CD8-positive, alpha-beta memory T cell (primary cell): ENCODE data around the gene CFAP74. TPM values are rescaled to one million over a fixed set of nuclear protein-coding genes. Genes with fewer than 3 reads are reported as not detected.
A peak's percentile ranks its signal among the peaks of the same experiment; 100 is the strongest.
"Not testable (repeated sequence)": the region's sequence is repeated elsewhere in the genome, so short reads cannot be mapped to it uniquely, and the experiment has no call there.

Experiments used
- CTCF ChIA-PET: fragments of 350-600 bp; sonication (Branson Sonifier 250); formaldehyde crosslinking; loops from one replicate; lab custom pipeline; 2021; ENCODE audit warnings: antibody characterized with exemption; lab: Charles Lee
- POLR2A ChIA-PET: fragments of 350-600 bp; sonication (Branson Sonifier 250); formaldehyde crosslinking; loops from one replicate; lab custom pipeline; 2021; ENCODE audit warnings: antibody characterized with exemption; lab: Charles Lee
- DNase-seq, 5 donors: peaks; one replicate each; pipeline versions ENCODE4 v3.0.0 to v3.0.0-alpha.2; 2020 to 2022; ENCODE audit warnings: mixed read lengths in 1 of 5
- H3K27ac ChIP-seq: one replicate; pipeline ENCODE4 v1.7.0; 2013; ENCODE audit warnings: low read depth, mild to moderate bottlenecking, low read length, moderate library complexity
- H3K27me3 ChIP-seq: 2 replicates; pipeline ENCODE4 v1.7.0; 2013; ENCODE audit warnings: low read length, mild to moderate bottlenecking; ENCODE audit not compliant: insufficient read depth, poor library complexity, severe bottlenecking
- H3K36me3 ChIP-seq: 2 replicates; pipeline ENCODE4 v1.7.0; 2013; ENCODE audit warnings: mild to moderate bottlenecking, low read length, moderate library complexity; ENCODE audit not compliant: insufficient read depth
- H3K4me1 ChIP-seq: 2 replicates; pipeline ENCODE4 v1.7.0; 2013; ENCODE audit warnings: mild to moderate bottlenecking, low read length, moderate library complexity; ENCODE audit not compliant: insufficient read depth
- H3K4me3 ChIP-seq: 2 replicates; pipeline ENCODE4 v1.7.0; 2013; ENCODE audit warnings: mild to moderate bottlenecking, low read length
- H3K9me3 ChIP-seq: 2 replicates; pipeline ENCODE4 v1.7.0; 2013; ENCODE audit warnings: mild to moderate bottlenecking, low read length
- H3K27ac Mint-ChIP-seq, 8 donors: one replicate each; pipeline ENCODE4 v1.8.0; 2020 to 2021; ENCODE audit warnings: mixed read lengths in 8 of 8, mild to moderate bottlenecking in 6 of 8, inconsistent platforms in 3 of 8, moderate library complexity in 3 of 8
- H3K27me3 Mint-ChIP-seq, 2 donors: one replicate each; pipeline ENCODE4 v1.8.0; 2020 to 2021; ENCODE audit warnings: mixed read lengths in 2 of 2, mild to moderate bottlenecking in 1 of 2, moderate library complexity in 1 of 2
- H3K36me3 Mint-ChIP-seq, 3 donors: one replicate each; pipeline ENCODE4 v1.8.0; 2020 to 2021; ENCODE audit warnings: mixed read lengths in 3 of 3, inconsistent platforms in 1 of 3, mild to moderate bottlenecking in 1 of 3
- H3K4me1 Mint-ChIP-seq, 3 donors: one replicate each; pipeline ENCODE4 v1.8.0; 2020 to 2021; ENCODE audit warnings: mixed read lengths in 3 of 3, inconsistent platforms in 1 of 3, mild to moderate bottlenecking in 1 of 3
- H3K4me3 Mint-ChIP-seq, 7 donors: one replicate each; pipeline ENCODE4 v1.8.0; 2020 to 2021; ENCODE audit warnings: mixed read lengths in 7 of 7, mild to moderate bottlenecking in 6 of 7, moderate library complexity in 4 of 7, inconsistent platforms in 2 of 7
- H3K9me3 Mint-ChIP-seq, 5 donors: one replicate each; pipeline ENCODE4 v1.8.0; 2020 to 2022; ENCODE audit warnings: mixed read lengths in 5 of 5, mild to moderate bottlenecking in 3 of 5, moderate library complexity in 2 of 5, inconsistent platforms in 1 of 5
- polyA plus RNA-seq: library from polyadenylated mRNA; unstranded; fragments of 300-500 nt; fragmentation: Illumina TruSeq; gene quantifications from one replicate; pipeline ENCODE4 v1.2.3, GENCODE V29; 2021
- total RNA-seq, 2 experiments: library from RNA; stranded (reverse); gene quantifications; one replicate each; pipeline ENCODE4 v1.2.3, GENCODE V29; 2021

CFAP74 gene
- total and polyA plus RNA-seq, 3 experiments from 2014 or later, result not detected

GRCh38 chr1:1982379-1983232 lies 21.0 kb downstream of the CFAP74 start:
- POLR2A ChIA-PET, result no interaction called here
- Mint-ChIP-seq H3K9me3 (no peaks in the 10 kb centered on the region), H3K4me3 (no peak overlapping the region), H3K27ac (no peak overlapping the region), H3K27me3 (no peaks in the 10 kb centered on the region), H3K36me3 (no peaks in the 10 kb centered on the region), H3K4me1 (no peaks in the 10 kb centered on the region)
- CTCF ChIA-PET, result no interaction called here
- Histone ChIP-seq H3K27ac (no peak overlapping the region), H3K4me1 (no peaks in the 10 kb centered on the region), H3K36me3 (no peaks in the 10 kb centered on the region), H3K9me3 (no peaks in the 10 kb centered on the region), H3K27me3 (no peaks in the 10 kb centered on the region), H3K4me3 (no peak overlapping the region)
- DNase-seq, result no peak

DNA sequence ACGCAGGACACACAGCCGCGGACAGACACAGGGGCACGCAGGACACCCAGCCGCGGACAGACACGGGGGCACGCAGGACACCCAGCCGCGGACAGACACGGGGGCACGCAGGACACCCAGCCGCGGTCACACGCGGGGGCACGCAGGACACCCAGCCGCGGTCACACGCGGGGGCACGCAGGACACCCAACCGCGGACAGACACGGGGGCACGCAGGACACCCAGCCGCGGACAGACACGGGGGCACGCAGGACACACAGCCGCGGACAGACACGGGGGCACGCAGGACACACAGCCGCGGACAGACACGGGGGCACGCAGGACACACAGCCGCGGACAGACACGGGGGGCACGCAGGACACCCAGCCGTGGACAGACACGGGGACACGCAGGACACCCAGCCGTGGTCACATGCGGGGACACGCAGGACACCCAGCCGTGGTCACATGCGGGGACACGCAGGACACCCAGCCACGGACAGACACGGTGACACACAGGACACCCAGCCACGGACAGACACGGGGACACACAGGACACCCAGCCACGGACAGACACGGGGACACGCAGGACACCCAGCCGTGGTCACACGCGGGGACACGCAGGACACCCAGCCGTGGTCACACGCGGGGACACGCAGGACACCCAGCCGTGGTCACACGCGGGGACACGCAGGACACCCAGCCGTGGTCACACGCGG lies 21.8 kb downstream of the CFAP74 start:
- H3K27me3 Mint-ChIP-seq, H3K36me3 Mint-ChIP-seq, H3K27ac Mint-ChIP-seq, H3K36me3 ChIP-seq, H3K27ac ChIP-seq, H3K4me1 ChIP-seq, H3K27me3 ChIP-seq, DNase-seq, H3K4me3 ChIP-seq, H3K4me1 Mint-ChIP-seq, CTCF ChIA-PET, H3K9me3 ChIP-seq, H3K9me3 Mint-ChIP-seq, POLR2A ChIA-PET, H3K4me3 Mint-ChIP-seq: not testable (repeated sequence)

DNA sequence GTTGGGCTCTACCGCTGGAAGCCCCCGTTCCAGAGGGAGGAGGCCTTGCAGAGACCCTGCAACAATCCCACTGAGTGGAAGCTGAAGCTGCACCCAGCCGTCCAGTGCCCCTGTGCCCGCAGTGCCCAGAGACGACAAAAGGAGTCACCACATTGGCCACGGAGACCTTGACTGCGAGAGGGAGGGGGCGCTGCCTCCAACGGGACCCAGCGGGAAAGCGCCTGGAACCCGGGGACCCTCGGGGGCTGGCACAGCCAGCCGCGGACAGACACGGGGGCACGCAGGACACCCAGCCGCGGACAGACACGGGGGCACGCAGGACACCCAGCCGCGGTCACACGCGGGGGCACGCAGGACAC lies 22.5 kb downstream of the CFAP74 start:
- Histone ChIP-seq H3K9me3 (no peaks in the 10 kb centered on the region), H3K36me3 (no peaks in the 10 kb centered on the region), H3K4me1 (no peaks in the 10 kb centered on the region), H3K4me3 (no peak overlapping the region), H3K27ac (no peak overlapping the region), H3K27me3 (no peaks in the 10 kb centered on the region)
- no peaks in the 10 kb centered on the region for H3K27me3 Mint-ChIP-seq
- no peak overlapping the region for H3K4me3 Mint-ChIP-seq
- no peaks in the 10 kb centered on the region for H3K36me3 Mint-ChIP-seq
- H3K9me3 Mint-ChIP-seq, result no peaks in the 10 kb centered on the region
- CTCF ChIA-PET, result no interaction called here
- POLR2A ChIA-PET, result no interaction called here
- H3K4me1 Mint-ChIP-seq, result no peaks in the 10 kb centered on the region
- no peak for DNase-seq
- no peak overlapping the region for H3K27ac Mint-ChIP-seq

DNA sequence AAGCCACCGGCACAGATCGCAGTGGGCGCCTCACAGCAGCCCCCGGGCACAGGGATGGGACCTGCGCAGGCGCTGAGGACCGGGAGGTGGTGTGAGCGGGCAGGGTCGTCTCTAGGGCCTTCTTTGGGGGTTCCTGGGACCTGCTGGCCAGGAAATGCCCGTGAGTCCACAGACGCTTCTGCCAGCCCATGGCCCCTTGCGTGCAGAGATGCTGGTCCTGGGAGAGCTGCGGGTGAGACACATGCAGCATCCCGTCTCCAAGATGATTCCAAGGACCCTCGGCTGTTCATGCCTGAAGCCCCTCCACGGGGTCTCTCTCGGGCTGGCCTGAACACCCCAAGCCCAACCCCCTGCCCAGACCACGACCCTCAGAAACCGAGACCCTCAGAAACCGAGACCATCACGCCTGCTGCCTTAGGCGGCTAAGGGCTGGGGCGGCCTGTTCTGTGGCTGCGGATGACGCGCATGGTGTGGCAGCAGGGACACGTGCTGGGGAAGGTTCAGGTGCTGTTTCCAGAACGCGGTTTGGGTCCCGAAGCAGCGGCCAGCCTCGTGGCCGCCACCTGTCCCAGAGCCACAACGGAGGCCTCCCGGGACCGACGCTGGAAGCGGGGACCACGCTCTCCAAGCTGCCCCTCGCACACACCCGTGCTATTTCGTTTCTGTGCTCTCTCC lies 23.0 kb downstream of the CFAP74 start:
- Histone ChIP-seq H3K4me3 (no peak overlapping the region), H3K36me3 (no peaks in the 10 kb centered on the region), H3K27me3 (no peaks in the 10 kb centered on the region), H3K9me3 (no peaks in the 10 kb centered on the region), H3K27ac (no peak overlapping the region), H3K4me1 (no peaks in the 10 kb centered on the region)
- Mint-ChIP-seq H3K27me3 (peaks cover 0 to under 1% of the 10 kb centered on the region in 2 donors), H3K4me3 (no peak overlapping the region), H3K9me3 (no peaks in the 10 kb centered on the region), H3K36me3 (no peaks in the 10 kb centered on the region), H3K4me1 (no peaks in the 10 kb centered on the region), H3K27ac (no peak overlapping the region)
- CTCF ChIA-PET, result no interaction called here
- no peak for DNase-seq
- POLR2A ChIA-PET, result no interaction called here

DNA sequence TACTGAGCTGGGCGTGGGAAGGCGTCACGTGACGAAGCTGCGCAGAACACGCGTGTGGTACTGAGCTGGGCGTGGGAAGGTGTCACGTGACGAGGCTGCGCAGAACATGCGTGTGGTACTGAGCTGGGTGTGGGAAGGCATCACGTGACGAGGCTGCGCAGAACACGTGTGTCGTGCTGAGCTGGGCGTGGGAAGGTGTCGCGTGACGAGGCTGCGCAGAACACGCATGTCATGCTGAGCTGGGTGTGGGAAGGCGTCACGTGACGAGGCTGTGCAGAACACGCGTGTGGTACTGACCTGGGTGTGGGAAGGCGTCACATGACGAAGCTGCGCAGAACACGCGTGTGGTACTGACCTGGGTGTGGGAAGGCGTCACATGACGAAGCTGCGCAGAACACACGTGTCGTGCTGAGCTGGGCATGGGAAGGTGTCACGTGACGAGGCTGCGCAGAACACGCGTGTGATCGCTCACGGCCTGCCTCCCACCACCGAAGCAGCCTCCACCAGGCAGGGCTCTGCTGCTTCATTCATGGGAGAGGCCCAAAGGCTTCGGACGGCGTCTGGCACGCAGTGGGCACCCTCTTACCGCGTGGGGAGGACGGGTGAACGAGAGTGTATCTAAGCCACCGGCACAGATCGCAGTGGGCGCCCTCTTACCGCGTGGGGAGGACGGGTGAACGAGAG lies 24.0 kb downstream of the CFAP74 start:
- no peak overlapping the region for H3K27ac Mint-ChIP-seq
- Histone ChIP-seq H3K36me3 (no peaks in the 10 kb centered on the region), H3K27ac (no peak overlapping the region), H3K4me1 (no peaks in the 10 kb centered on the region), H3K4me3 (no peak overlapping the region), H3K27me3 (no peaks in the 10 kb centered on the region), H3K9me3 (no peaks in the 10 kb centered on the region)
- H3K27me3 Mint-ChIP-seq, result peaks cover 0 to 9% of the 10 kb centered on the region in 2 donors
- POLR2A ChIA-PET, result no interaction called here
- H3K4me1 Mint-ChIP-seq, result no peaks in the 10 kb centered on the region
- no peak for DNase-seq
- no peaks in the 10 kb centered on the region for H3K36me3 Mint-ChIP-seq
- CTCF ChIA-PET, result no interaction called here
- H3K9me3 Mint-ChIP-seq, result no peaks in the 10 kb centered on the region
- H3K4me3 Mint-ChIP-seq, result no peak overlapping the region

GRCh38 chr1:1978690-1979481 lies 24.7 kb downstream of the CFAP74 start:
- H3K36me3 Mint-ChIP-seq, H3K27me3 ChIP-seq, H3K9me3 Mint-ChIP-seq, DNase-seq, H3K9me3 ChIP-seq, POLR2A ChIA-PET, H3K27ac ChIP-seq, H3K4me3 ChIP-seq, H3K4me1 ChIP-seq, H3K4me3 Mint-ChIP-seq, CTCF ChIA-PET, H3K36me3 ChIP-seq, H3K4me1 Mint-ChIP-seq: not testable (repeated sequence)
- peak overlapping the region in 1 of 8 donors; percentile 35 for H3K27ac Mint-ChIP-seq
- peaks cover 0 to 10% of the 10 kb centered on the region in 2 donors for H3K27me3 Mint-ChIP-seq

- no peak overlapping the region for H3K27ac Mint-ChIP-seq
- ChIA-PET POLR2A (no interaction called here), CTCF (no interaction called here)
These were observed 25.5 kb downstream of the CFAP74 start for GRCh38 chr1:1978108-1978507.

More at GRCh38 chr1:1978108-1978507, 25.5 kb downstream of the CFAP74 start:
- no peaks in the 10 kb centered on the region for H3K27me3 ChIP-seq
- H3K36me3 Mint-ChIP-seq, result no peaks in the 10 kb centered on the region
- H3K4me3 ChIP-seq, result no peak overlapping the region
- no peak overlapping the region for H3K4me3 Mint-ChIP-seq
- DNase-seq, result no peak
- H3K27me3 Mint-ChIP-seq, result peaks cover 0 to 16% of the 10 kb centered on the region in 2 donors
- no peaks in the 10 kb centered on the region for H3K9me3 ChIP-seq
- no peaks in the 10 kb centered on the region for H3K4me1 ChIP-seq
- H3K9me3 Mint-ChIP-seq, result no peaks in the 10 kb centered on the region
- no peak overlapping the region for H3K27ac ChIP-seq
- no peaks in the 10 kb centered on the region for H3K36me3 ChIP-seq
- no peaks in the 10 kb centered on the region for H3K4me1 Mint-ChIP-seq
